ACHN (cell line): ENCODE data around the gene PRCP.
A peak's percentile ranks its signal among the peaks of the same experiment; 100 is the strongest.
"Not testable (repeated sequence)": the region's sequence is repeated elsewhere in the genome, so short reads cannot be mapped to it uniquely, and the experiment has no call there.

ENCODE experiments used
- DNase-seq: peaks from one replicate; pipeline ENCODE4 v3.0.0-alpha.2; 2015
- in situ Hi-C: cut with HindIII; loops from 2 replicates; pipeline ENCODE4 v1.10.0; 2017; ENCODE audit warnings: low sequenced_read_pairs, low pct_ligation_motif_present, low pct_unique_long_range_greater_than_20kb

PRCP gene

GRCh38 chr11:82889133-82890001, 10.9 kb downstream of the PRCP start:
- in situ Hi-C loops = no loop called here
- DNase-seq = no peak

GRCh38 chr11:82883853-82884252, 16.4 kb downstream of the PRCP start:
- in situ Hi-C loops = no loop called here
- DNase-seq = no peak

- in situ Hi-C loops = no loop called here
- DNase-seq = no peak
Measured at GRCh38 chr11:82874646-82875523, 25.3 kb downstream of the PRCP start.

GRCh38 chr11:82873919-82874333, 26.3 kb downstream of the PRCP start:
- DNase-seq = no peak
- in situ Hi-C loops = no loop called here

- in situ Hi-C loops = no loop called here
- no peak for DNase-seq
Measured at GRCh38 chr11:82872377-82873150, 27.7 kb downstream of the PRCP start.

GRCh38 chr11:82871646-82872045, 28.6 kb downstream of the PRCP start:
- in situ Hi-C loops = no loop called here
- DNase-seq = no peak

GRCh38 chr11:82869657-82870056, 30.6 kb downstream of the PRCP start:
- in situ Hi-C loops = no loop called here
- DNase-seq = no peak

GRCh38 chr11:82867495-82868082, 32.6 kb downstream of the PRCP start:
- peak; percentile 74 for DNase-seq
- in situ Hi-C loops = no loop called here

- DNase-seq = no peak
- in situ Hi-C loops = no loop called here
Measured at GRCh38 chr11:82865841-82866240, 34.4 kb downstream of the PRCP start.

- in situ Hi-C loops = no loop called here
Measured at GRCh38 chr11:82864268-82864667, 36.0 kb downstream of the PRCP start.

GRCh38 chr11:82863209-82863608, 37.0 kb downstream of the PRCP start:
- in situ Hi-C loops = no loop called here
- no peak for DNase-seq

More at GRCh38 chr11:82864268-82864667, 36.0 kb downstream of the PRCP start:
- DNase-seq = peak; percentile 58

GRCh38 chr11:82862379-82862778, 37.9 kb downstream of the PRCP start:
- DNase-seq = no peak
- in situ Hi-C loops = no loop called here

GRCh38 chr11:82859750-82860149, 40.5 kb downstream of the PRCP start:
- no peak for DNase-seq
- in situ Hi-C loops = no loop called here

- DNase-seq = peak; percentile 84
- in situ Hi-C loops = no loop called here
Measured at GRCh38 chr11:82858556-82859091, 41.6 kb downstream of the PRCP start.

GRCh38 chr11:82858133-82858532, 42.1 kb downstream of the PRCP start:
- in situ Hi-C loops = no loop called here
- no peak for DNase-seq

- in situ Hi-C loops = no loop called here
- no peak for DNase-seq
Measured at GRCh38 chr11:82857145-82857544, 43.1 kb downstream of the PRCP start.

GRCh38 chr11:82855616-82856015, 44.6 kb downstream of the PRCP start:
- in situ Hi-C loops = no loop called here

GRCh38 chr11:82854916-82855315, 45.3 kb downstream of the PRCP start:
- DNase-seq, in situ Hi-C loops: not testable (repeated sequence)

More at GRCh38 chr11:82855616-82856015, 44.6 kb downstream of the PRCP start:
- DNase-seq = no peak
